HG03066 (cell line): ENCODE data around the gene SLC51A.

ENCODE experiments used
- ATAC-seq: cut with Tn5 transposase; IDR thresholded peaks from one replicate; pipeline ENCODE4 v1.9.1; 2021; ENCODE audit warnings: low read depth; ENCODE audit not compliant: unreplicated experiment

Gene SLC51A

DNA sequence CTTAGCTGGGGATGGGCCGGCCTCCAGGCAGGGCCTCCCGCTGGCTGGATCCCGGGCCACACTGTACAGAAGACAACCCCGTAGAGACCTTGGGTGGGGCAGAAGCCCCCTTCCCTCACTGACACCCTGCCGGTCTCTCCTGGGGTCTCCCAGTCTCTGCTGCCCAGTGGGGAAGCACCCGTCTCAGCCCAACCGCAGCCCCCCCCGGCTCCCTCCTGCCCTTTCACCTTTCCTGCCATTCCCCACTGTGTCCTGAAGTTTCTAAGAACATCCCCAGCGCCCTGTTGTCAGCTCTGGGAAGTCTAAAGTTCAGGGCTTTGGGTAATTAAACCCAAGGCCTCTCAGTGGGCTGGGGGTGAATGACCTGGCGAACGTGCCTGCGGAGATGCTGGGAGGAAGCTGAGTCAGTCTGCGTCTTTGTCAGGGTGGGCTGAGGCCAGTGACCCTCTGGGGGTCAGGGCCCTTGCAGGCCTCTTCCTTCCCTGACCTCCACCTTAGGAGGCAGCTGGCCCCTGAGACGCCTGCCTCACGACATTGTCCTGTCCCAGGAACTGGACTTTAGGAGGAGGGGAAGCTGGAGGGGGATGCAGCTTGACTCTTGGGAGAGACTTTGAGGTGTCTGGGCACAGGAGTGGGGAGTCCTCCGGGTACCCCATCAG lies 1.4 kb upstream of the SLC51A start:
- no peak for ATAC-seq

DNA sequence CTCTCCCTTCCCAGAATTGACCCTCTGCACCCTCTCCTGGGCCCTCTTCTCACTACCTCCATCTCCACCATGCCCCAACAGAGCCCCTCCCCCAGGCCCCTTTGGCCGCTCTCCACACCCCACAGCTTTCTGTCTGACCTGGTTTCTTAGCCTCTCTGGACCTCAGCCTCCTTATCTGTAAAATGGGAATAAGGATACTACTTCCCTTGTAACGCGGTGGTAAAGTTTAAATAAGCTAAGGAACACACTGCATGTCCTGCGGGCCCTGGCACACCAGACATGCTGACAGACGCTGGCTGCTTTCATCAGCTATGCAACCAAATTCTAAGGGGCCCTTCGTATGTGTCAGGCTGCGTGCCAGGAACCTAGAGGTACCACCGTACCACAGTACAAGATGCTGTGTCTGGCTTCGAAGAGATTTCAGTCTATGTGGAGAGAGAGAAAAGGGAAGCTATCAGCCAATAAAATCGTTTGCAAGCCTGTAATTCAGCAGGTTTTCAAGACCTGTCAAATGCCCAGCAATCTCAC lies 777 bp upstream of the SLC51A start:
- ATAC-seq, result no peak

DNA sequence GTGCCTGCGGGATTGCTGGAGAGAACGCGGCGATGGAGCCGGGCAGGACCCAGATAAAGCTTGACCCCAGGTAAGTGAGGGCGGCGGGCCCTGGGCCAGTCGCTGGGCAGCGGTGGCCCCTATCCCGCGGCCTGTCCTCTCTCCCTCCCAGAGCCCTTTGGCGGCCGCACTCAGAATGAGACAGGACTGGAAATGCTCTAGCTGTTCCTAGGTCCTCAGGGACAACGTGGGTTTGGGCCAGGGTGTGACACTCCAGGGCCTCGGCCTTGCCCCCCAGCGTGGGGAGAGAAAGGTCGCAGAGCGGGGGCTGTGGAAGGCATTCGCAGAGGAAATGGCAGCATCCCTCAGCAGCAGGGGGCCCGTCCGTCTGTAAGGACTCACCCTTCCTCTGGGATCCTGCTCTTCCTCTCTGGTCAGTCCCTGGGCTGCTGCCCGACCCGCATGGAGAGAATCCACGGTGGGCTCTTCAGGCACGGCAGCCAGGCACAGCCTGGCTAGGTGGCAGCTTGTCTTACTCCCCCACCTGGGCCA lies 412 bp downstream of the SLC51A start:
- ATAC-seq, result no peak

DNA sequence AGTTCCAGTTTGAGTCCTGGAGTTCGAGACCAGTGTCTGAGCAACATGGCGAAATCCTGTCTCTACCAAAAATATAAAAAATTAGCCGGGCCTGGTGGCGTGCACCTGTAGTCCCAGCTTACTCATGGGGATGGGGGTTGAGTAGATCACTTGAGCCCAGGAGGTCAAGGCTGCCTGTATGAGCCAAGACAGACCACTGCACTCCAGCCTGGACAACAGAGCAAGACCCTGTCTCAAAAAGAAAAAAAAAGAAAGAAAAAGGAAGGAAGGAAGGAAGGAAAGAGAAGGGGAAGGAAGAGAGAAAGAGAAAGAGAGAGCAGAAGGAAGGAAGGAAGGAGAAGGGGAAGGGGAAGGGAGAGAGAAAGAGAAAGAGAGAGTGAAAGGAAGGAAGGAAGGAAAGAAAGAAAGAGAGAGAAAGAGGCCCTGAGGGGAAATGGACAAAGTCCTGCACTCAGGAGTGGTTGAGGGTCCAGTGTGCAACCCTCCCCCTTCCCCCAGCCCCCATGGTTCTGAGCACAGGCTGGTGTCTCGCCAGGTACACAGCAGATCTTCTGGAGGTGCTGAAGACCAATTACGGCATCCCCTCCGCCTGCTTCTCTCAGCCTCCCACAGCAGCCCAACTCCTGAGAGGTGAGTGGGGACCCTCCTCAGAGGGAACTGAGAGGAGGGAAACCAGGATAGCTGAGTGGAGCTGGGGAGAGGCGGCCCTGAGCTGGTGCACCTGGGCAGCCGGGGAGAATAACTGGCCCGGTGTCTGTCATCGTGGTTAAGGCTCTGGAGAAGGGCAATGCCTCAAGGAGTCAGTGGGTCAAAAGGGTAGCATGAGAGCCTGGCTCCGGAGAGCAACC lies 1.2 kb downstream of the SLC51A start:
- ATAC-seq, result no peak

DNA sequence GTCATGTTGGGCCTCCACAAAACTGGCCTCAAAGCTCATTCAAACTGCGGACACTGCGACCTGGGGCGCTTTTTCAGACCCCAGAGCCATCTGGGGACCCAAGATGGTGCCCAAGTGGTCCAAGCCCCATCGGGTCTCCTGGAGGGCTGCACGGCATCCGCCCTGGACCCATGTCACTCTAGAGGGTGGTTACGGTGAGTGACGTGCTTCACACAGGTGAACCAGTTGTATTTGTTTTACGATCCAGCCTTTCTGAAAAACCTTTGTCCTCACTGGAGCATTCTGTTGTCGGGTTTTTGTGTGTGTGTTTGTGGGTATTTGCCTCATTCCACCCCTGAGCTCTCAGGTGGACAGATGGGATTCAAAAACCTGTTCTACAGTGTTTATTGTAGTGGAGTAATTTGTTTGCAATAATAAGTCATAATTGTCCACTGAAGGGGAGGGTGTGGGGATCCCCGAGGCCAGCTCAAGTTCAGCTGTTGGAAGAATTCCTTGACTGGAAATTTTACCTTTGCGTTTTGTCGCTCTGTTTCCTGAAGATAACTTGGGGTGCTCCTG lies 1.9 kb downstream of the SLC51A start:
- no peak for ATAC-seq

DNA sequence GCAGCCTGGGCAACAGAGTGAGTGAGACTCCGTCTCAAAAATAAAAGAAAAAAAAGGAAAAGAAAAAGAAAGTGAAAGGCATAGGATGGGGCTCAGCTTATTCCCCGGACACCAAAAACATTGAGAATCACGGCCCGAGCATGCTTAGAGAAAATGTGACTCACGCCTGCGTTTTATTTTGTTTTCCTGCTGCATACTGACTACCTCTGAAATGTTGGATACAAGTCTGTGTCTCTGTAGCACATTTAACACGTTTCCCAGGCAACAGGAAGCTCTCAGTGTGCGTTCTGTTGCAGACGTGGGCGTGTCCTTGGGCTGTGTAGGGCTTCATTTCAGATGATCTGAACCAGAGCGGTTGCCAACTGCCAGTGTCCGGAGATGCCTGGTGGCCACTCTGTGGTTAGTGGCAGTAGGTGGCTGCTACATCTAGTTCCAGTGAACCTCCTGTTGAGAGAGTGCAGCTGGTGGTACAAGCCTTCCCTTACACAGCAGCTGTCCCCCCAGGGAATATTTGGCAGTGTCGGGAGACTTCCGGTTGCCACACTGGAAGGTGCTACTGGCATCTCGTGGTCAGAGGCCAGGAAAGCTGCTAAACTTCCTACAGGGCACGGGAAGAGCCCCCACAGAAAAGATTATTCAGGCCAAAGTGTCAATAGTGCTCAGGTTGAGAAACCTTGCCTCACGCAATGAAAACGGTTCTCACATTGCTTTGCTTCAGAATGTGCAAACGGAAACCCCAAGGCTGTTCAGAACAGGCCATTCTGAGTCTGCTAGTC lies 3.0 kb downstream of the SLC51A start:
- ATAC-seq, result peak; percentile 82

DNA sequence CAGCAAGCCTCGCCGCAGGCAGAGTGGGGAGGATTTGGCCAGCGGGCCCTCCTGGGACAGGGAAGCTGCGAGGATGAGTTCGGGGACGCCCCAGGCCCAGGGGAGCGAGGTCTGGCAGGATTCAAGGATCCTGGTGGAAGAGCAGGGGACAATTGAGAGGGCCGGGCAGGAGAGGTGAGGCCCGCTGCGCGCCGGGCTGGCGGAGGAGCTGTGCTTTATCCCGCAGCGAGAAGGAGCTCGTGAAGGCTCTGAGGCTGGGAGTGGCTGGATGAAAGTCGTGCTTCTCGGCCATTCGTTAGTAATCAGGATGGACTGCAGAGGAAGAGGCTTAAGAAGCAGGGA lies 3.6 kb downstream of the SLC51A start:
- no peak for ATAC-seq

DNA sequence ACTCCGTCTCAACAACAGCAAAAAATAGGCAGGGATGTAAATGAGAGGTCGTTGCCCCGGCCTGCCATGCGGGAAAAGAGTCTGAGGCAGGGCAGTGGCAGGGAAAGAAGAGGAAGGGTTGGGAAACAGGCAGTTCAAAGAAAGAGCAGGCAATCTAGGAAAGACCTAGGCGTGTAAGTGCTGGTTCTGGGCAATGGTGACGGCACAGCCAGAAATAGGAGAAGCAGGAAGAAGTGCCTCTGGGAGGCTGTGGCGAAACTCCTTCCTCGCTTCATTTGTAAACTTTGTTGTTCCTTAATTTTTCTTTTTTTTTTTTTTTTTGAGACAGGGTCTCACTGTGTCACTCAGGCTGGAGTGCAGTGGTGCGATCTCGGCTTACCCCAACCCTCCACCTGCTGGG lies 4.3 kb downstream of the SLC51A start:
- no peak for ATAC-seq

DNA sequence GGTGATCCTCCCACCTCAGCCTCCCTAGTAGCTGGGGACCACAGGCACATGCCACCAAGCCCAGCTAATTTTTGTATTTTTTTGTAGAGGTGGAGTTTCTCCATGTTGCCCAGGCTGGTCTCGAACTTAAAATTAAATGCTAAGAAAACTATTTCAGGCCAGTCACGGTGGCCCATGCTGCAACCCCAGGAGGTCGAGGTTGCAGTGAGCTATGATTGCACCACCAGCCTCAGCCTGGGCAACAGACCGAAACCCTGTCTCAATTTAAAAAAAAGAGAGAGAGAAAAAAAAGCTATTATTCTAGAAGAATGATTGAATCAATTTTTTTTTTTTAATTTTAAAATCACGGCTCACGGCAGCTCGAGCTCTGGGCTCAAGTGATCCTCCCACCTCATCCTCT lies 4.7 kb downstream of the SLC51A start:
- no peak for ATAC-seq

DNA sequence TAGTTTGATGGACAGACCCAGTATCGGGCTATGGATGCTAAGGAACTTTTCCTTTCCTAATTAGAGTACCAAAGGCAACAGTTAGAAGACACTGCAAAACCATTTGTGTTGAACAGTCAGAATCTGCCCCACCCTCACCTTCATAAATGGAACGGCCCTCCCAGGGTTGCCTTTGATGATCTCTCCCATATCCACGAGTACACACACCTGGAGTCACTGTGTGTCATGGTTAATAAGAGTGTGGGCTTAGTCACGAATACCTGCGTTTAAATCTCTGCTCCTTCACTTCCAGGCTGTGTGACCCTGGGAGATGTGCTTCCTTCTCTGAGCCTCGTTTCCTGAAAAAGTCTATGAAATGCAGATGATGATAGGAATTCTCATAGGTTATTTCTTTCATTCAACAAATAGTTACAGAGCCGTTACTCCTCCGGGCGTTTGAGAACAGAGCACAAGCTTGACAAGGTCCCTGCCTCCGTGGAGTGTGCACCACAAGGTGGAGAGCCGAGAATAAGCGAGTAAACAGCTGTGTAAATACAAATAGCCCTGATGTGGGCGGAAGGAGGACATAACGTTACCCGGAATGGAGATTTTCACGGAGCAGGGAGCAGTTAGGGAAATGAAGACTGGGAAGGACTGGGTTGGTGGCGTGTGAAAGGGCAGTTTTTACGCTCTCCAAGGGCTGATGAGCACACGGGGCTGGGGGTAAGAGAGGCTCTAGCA lies 6.7 kb downstream of the SLC51A start:
- ATAC-seq, result no peak

DNA sequence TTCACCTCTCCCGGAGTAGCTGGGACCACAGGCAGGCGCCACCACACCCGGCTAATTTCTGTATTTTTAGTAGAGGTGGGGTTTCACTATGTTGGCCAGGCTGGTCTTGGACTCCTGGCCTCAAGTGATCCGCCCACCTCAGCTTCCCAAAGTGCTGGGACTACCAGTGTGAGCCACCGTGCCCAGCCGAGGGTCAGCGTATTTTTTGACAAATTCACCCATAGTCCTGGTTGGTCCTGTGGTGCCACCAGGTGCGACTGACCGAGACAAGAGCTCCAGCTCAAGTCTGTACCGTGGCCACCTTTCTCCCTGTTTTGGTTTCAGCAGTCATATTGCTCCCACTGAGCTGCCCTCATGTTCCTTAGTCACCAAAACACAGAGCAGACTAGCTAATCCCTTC lies 8.8 kb downstream of the SLC51A start:
- no peak for ATAC-seq

DNA sequence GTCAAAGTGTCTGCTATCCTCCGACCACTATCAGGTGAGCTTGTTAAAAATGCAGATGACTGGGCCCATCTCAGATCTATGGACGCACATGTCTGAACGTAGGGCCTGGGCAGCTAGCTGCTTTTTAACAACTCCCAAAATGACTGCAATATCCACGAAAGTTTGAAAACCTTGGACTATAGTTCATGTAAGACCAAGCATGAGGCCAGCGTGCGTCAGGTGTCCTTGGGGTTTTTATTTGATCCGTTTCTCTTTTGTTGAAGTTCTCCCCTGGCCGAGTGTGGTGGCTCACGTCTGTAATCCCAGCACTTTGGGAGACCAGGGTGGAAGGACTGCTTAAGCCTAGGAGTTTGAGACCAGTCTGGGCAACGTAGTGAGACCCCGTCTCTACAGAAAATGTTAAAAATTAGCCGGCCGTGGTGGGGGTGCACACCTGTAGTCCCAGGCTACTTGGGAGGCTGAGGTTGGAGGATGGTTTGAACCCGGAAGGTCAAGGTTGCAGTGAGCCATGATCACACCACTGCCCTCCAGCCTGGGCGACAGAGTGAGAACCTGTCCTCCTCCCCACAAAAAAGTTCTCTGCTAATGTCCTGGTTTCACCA lies 9.5 kb downstream of the SLC51A start:
- no peak for ATAC-seq

DNA sequence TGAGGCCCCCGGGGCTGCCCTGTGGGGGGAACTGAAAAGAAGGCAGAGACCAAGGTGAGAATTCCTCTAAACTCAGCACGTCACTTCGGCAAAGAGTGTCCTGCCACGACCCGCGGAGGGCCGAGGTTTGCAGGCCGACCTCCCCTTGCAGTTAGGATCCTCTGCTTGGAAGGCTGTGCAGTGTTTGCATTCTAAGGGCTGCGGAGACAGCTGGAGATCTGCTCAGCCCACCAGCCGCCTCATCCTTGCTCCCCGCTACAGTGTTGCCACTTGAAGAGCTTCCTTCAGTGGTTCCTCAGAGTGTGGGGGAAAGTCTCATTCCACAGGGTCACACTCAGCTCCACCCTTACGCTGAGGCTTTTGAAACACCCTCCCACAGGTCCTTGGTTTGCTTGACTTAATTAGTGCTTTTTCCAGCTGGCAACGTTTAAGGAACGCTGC lies 10.8 kb downstream of the SLC51A start:
- ATAC-seq, result no peak

DNA sequence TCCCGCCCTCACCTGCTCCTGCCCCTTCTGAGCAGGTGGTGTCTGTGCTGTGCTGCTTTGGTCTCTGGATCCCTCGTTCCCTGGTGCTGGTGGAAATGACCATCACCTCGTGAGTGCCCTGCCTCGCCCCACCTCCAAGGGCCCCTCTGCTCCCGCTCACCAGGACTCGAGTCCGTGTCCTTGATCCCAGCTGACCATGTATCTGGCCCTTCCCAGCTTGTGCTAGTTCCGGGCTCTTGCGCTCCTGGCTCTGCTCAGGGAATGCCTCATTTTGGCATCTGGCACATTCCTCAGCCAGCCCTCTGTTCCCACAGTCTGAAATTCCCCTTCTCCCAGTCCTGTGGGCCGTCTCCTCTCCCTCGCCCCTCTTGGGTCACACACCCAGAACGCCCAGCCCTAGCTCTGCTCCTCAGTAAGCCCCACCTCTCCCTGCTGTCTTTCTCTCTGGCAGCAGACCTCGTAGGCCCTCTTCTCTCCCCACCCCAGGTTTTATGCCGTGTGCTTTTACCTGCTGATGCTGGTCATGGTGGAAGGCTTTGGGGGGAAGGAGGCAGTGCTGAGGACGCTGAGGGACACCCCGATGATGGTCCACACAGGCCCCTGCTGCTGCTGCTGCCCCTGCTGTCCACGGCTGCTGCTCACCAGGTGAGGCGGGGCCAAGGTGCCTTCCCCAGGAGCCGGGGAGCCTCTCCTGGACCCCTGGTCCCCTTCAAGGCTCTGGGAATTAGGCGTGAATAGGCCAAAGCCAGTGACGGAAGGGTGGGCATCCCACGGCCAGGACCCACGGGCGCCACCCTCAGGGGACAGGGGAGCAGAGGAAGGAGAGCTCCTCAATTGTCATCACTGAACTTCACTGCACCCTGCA lies 11.5 kb downstream of the SLC51A start:
- no peak for ATAC-seq

DNA sequence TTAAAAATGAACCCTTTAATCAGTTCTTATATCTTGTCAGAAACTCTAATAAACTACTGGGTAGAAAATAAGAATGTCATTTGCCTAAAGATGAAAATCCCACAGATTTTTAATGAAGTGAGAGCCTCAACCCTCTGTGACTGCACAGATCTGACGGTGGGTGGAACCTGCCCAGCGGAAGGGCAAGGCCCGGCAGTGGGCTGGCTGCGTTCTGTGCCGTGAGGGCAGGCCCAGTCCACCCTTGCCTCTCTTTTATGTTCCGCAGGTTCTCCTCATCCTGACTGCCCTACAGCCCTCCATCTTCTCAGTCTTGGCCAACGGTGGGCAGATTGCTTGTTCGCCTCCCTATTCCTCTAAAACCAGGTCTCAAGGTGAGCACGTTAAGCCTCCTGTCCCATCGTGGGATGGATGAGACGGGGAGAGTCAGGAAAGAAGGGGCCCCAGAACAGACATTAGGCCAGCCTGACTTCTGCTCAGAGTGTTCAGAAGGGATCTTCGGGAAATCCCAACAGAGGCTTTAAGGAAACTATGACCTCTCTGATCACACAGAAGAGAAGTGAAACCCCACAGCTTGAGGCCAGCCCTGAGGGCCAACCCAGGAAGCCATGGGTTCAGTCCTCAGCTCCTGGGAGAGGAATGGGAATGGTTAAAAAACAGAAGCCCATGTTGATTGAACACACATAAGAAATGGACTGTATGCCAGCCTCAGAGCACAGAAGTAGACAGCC lies 16.0 kb downstream of the SLC51A start:
- no peak for ATAC-seq

DNA sequence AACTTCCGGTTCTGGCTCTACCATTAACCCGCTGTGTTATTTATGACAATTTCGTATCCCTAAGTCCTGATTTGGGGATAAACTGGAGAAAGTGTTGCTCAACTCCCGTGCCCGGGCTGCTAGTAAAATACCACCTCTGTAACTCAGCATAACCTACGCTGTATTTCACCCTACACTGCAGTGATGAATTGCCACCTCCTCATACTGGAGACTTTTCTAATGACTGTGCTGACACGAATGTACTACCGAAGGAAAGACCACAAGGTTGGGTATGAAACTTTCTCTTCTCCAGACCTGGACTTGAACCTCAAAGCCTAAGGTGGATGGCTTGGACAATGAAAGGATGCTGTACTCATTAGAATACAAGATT lies 16.5 kb downstream of the SLC51A start:
- ATAC-seq, result no peak

DNA sequence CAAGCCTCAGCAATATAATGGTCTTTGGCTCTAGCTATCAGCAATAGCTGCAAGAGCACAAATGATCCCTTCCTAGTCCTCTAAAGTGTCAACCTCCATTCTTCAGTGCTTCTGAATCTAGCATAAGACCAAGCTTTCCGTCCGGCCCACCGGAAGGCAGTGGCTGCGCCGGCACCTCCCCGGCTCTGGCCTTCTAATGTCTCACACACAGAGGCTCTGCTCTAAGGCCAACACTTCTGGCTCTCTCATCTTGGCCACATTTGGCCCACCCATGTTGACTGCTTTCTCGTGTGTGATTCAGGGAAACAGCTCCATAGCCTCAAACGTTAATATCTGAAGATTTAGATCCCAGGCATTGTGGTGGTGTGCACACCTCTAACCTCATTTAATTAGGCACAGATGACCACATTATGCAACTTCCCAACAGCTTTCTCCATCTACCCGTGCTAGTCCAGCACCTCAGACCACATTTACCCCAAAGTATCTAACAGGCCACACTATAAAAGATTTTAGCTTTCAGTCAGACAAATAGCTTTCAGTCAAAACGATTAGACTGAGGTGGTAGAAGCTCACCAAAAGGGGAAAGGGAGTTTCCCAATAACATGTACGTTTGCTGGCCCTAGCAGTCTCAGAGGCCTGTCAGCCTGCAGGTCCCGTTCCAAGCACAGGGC lies 19.3 kb downstream of the SLC51A start:
- ATAC-seq, result no peak

DNA sequence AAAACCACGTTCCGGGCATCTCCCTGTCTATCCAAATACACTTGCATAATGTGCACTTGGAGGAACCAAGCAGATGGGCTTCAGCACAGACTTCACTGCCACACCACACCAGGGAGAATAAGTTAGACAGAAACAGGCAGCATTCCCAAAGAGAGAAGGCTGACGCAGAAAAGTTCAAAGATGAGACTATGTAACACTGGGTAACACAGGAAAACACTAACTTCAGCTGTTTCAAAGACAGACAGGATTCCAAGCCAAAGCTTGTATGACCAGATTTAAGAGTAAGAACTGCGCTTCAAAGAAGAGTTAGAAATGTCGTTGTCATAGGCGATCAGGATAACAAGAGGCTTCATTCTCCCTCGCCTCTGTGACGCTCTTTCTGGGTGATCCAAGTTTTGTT lies 19.9 kb downstream of the SLC51A start:
- ATAC-seq, result no peak
